Coronary artery (tissue), 2 donors: ENCODE results near the gene CCDC28B.

Source experiments
- DNase-seq: peaks from one replicate; pipeline ENCODE4 v3.0.0-alpha.2; 2017; ENCODE audit warnings: low spot score
- H3K27ac ChIP-seq, 2 donors: fragments of 200-600 bp; sonication (generic); one replicate each; pipeline ENCODE4 v1.5.1; 2016 to 2019
- H3K4me3 ChIP-seq: fragments of 200-600 bp; sonication (generic); 2 replicates; pipeline ENCODE4 v1.5.1; 2016; ENCODE audit warnings: mild to moderate bottlenecking, moderate library complexity
- CTCF ChIP-seq: fragments of 200-600 bp; sonication (generic); IDR thresholded peaks from one replicate; pipeline ENCODE4 v1.5.1; 2019; ENCODE audit warnings: antibody characterized with exemption

The CCDC28B gene

GRCh38 chr1:32199043-32199716 is 1.2 kb upstream of the CCDC28B start:
- Histone ChIP-seq H3K27ac (peak overlapping the region; percentile 57 to 89), H3K4me3 (no peak overlapping the region)
- TF ChIP-seq CTCF: no peak
- DNase-seq: no peak

GRCh38 chr1:32199717-32200072 is 700 bp upstream of the CCDC28B start:
- H3K4me3 ChIP-seq: peak overlapping the region; percentile 79
- peak overlapping the region; percentile 57 to 89 for H3K27ac ChIP-seq
- TF ChIP-seq CTCF: no peak
- no peak for DNase-seq

DNA sequence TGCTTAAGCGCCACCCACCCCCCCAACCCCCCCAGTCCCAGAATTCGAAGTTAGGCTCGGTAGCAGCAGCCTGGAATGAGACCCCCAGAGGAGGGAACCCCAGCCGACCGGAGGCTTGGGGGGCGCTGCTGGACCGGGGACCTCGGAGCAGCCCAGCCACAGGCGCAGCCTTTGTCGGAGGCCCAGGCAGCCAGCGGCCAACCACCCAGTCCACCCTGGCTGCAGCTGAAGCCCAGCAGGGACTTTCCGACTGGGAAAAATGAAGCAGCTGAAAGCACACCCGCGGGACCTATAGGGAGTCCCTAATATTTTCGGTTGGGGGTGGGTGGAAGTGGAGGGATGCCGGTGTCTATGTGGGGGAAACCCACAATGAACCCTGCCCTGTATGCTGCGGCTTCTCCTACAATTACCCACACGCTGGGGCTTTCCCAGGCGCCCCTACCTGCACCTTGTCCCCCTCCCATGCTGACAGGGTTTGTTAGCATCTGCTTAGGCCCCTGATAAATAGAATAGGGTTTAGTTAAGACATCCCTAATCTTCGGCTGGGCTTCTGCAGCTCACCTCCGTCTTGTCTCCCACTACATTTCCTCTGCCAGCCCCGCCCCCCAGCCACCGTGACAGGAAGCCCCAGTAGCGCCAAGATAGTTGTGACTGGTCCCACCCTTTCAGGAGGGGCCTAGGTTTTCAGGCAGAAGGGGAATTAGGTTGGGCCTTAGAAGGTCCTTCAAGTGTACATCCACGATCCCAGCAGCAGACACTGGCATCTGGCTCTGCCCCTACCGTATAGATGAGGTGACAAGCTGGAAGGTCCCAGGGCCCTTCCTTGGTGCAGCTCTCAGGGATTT is 838 bp downstream of the CCDC28B start:
- Histone ChIP-seq H3K4me3 (peak overlapping the region; percentile 79), H3K27ac (peak overlapping the region; percentile 57 to 89)
- TF ChIP-seq CTCF: no peak
- no peak for DNase-seq

GRCh38 chr1:32204943-32205361 is 4.6 kb downstream of the CCDC28B start:
- TF ChIP-seq CTCF: no peak
- Histone ChIP-seq H3K4me3 (peak overlapping the region; percentile 86), H3K27ac (peak overlapping the region in 1 of 2 donors; percentile 65)
- no peak for DNase-seq

GRCh38 chr1:32205401-32206370 is 5.3 kb downstream of the CCDC28B start, which contains the start of gene IQCC:
IQCC (plus strand) TSS chr1:32205671; CDS start chr1:32205682, 11 bp downstream.
- peak; percentile 91 for DNase-seq
- no peak for TF ChIP-seq CTCF
- peak within 1 kb of the TSS; percentile 41 to 65 for H3K27ac ChIP-seq

DNA sequence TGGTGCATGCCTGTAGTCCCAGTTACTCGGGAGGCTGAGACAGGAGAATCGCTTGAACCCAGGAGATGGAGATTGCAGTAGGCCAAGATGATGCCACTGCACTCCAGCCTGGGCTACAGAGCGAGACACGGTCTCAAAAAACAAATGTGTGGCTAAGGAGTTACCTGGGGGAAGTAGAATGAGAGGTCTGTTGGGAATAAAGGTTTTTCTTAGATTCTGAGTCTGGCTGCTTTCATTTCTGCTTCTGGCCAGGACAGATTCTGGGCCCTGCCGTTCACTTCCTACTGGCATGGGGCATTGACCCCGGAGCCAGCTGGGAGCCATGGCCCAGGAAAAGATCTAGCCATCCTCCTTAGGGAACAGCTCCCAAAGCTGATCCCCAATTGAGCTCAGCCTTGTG is 8.1 kb downstream of the CCDC28B start:
- TF ChIP-seq CTCF: no peak
- DNase-seq: no peak
- no peak overlapping the region for H3K27ac ChIP-seq
- H3K4me3 ChIP-seq: no peak overlapping the region

More at GRCh38 chr1:32205401-32206370, 5.3 kb downstream of the CCDC28B start, which contains the start of gene IQCC:
- peak within 1 kb of the TSS; percentile 86 for H3K4me3 ChIP-seq
